ENCODE results near the gene PCAT7. TPM values are rescaled to one million over a fixed set of nuclear protein-coding genes. Genes with fewer than 3 reads are reported as not detected.

The PCAT7 gene
- total RNA-seq, 1 experiment from 2014 or later = 4.0 TPM

GRCh38 chr9:94577036-94577435 lies 22.2 kb downstream of the PCAT7 start:
- Histone ChIP-seq H3K23me2 (ENCODE audit: insufficient read length, low read depth, low read length, poor library complexity, severe bottlenecking) (no peaks in the 10 kb centered on the region), H3K27ac (ENCODE audit: insufficient read length, low read depth, low read length) (no peak overlapping the region), H4K8ac (replicated peaks; ENCODE audit: insufficient read length, low read depth, low read length) (no peak overlapping the region), H2BK12ac (ENCODE audit: insufficient read length, low read depth, low read length) (no peak overlapping the region), H3K9ac (ENCODE audit: extremely low read depth, insufficient read length, low read length) (no peak overlapping the region), H4K91ac (ENCODE audit: insufficient read length, low read depth, low read length) (no peak overlapping the region), H3K18ac (ENCODE audit: insufficient read length, low read depth, low read length) (no peak overlapping the region), H3K23ac (ENCODE audit: insufficient read length, low read depth, low read length) (no peak overlapping the region), H3K4me1 (ENCODE audit: insufficient read depth, low read length) (no peaks in the 10 kb centered on the region), H2BK120ac (ENCODE audit: low read depth, low read length, poor library complexity, severe bottlenecking) (no peak overlapping the region), H3K9me3 (ENCODE audit: control insufficient read depth, low read depth, low read length) (no peaks in the 10 kb centered on the region), H3K4ac (ENCODE audit: low read depth, low read length) (no peak overlapping the region), H4K20me1 (ENCODE audit: control insufficient read depth, insufficient read depth, insufficient read length) (no peaks in the 10 kb centered on the region), H2BK5ac (ENCODE audit: insufficient read length, low read length) (no peak overlapping the region), H3K79me1 (ENCODE audit: insufficient read depth, low read depth, low read length, poor library complexity, severe bottlenecking) (no peaks in the 10 kb centered on the region), H2AK5ac (ENCODE audit: insufficient read length, low read length) (no peak overlapping the region), H3K4me2 (ENCODE audit: insufficient read depth, insufficient read length, low read length) (no peak overlapping the region), H2BK20ac (ENCODE audit: low read depth, low read length, poor library complexity, severe bottlenecking) (no peak overlapping the region), H3K27me3 (ENCODE audit: insufficient read depth, low read length) (no peaks in the 10 kb centered on the region), H2AFZ (ENCODE audit: low read length) (no peak overlapping the region), H3K56ac (ENCODE audit: insufficient read length, low read depth, low read length) (no peak overlapping the region), H3T11ph (ENCODE audit: low read length) (no peak overlapping the region), H3K14ac (ENCODE audit: insufficient read depth, low read length) (no peak overlapping the region), H3K79me2 (ENCODE audit: insufficient read depth, low read length) (no peaks in the 10 kb centered on the region), H2BK15ac (ENCODE audit: low read depth, low read length) (no peak overlapping the region), H4K5ac (ENCODE audit: insufficient read length, low read depth, low read length) (no peak overlapping the region)
- no CpG with 5 or more reads among the region's 1 CpG for WGBS (ENCODE audit: extremely low coverage, insufficient read length, low lambda C conversion rate)
- Mint-ChIP-seq H3K36me3 (ENCODE audit: insufficient read depth in 1 of 3, low read depth in 3 of 3) (no peaks in the 10 kb centered on the region), H3K4me1 (no peaks in the 10 kb centered on the region), H3K9me3 (peaks cover 3 to 4% of the 10 kb centered on the region in 2 experiments; a peak in 3 of 5 replicates), H3K4me3 (no peak overlapping the region), H3K27ac (no peak overlapping the region), H3K27me3 (ENCODE audit: low read depth) (peaks cover 6% of the 10 kb centered on the region)
- DNase-seq = no peak
- no peak for TF ChIP-seq CTCF (conservative IDR thresholded peaks at IDR 0.05)
